GM18508 (cell line): Measurements from ENCODE around the gene MYZAP.
"Not testable (repeated sequence)": the region's sequence is repeated elsewhere in the genome, so short reads cannot be mapped to it uniquely, and the experiment has no call there.

Source experiments
- ATAC-seq: cut with Tn5 transposase; IDR thresholded peaks from one replicate; pipeline ENCODE4 v1.9.1; 2021; ENCODE audit warnings: moderate number of reproducible peaks; ENCODE audit not compliant: insufficient read depth, unreplicated experiment

The MYZAP gene

DNA sequence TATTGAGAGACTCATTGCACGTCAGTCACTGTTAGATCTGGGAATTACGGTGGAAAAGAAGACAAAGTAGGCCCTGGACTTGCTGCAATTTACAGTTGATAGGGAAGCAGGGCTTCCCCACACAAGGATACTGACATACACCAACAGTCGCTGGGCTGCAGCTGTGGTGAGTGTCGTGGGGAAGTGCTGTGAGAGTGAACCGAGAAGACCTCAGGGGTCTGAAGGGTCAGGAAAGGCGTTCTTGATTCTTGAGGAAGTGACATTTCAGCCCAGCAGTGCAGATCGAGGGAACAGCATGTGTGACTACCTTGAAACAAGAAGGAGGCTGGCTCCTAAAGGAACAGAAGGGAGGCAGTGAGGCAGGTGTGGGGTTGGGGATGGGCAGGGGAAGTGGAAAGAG, 22.5 kb downstream of the MYZAP start:
- no peak for ATAC-seq

DNA sequence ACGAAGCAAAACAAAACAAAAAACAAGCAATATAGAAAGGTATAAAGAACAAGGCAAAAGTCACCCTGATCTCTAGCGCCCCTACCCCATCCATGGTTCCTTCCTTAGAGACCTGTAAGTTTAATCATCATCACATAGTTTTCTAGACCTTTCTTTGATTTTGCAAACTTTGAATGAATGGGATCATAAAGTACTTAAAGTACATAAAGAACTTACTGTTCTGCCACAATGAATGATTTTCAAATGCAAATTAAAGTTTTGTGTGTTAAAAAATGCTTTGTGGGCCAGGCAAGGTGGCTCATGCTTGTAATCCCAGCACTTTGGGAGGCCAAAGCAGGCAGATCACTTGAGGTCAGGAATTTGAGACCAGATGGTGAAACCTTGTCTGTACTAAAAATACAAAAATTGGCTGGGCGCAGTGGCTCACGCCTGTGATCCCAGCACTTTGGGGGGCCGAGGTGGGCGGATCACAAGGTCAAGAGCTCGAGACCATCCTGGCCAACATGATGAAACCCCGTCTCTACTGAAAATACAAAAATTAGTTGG, 24.3 kb downstream of the MYZAP start:
- not testable (repeated sequence) for ATAC-seq

DNA sequence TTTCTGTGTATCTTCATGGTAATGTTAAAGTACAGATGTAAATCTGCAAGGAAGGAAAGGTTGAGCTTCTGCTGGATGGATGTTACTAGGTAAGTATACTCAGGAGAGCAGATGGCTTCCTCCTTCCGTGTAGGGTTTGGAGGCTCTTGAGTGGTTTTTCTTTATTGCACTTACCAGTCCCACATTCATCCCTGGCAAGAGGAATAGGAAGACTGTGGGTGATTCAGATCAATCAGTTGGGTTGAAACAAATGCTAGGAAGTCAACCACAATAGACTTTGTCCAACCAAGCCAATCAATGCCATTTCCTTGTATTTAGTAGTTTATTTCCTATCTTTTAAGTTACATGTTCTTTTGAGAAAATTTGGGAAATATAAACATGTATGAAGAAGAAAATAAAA, 26.6 kb downstream of the MYZAP start:
- no peak for ATAC-seq

DNA sequence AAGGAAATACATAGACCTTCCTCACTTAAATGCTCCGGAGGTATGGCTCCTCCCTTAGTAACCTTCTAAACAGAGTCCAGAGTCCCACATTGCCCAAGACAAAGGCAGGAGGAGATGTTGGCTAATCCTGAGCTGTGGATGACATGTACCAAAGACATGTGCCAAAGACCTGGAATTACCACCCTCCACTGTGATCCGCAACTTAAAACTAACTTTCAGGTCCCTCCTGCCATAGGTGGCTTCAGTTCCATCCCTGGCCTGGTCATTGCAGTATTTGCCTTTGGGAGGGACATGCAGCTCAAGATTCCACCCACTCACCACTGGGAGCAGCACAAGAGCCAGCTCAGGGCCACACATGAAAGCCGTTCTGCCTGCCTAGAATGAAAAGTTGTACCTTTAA, 28.0 kb downstream of the MYZAP start:
- ATAC-seq = no peak

DNA sequence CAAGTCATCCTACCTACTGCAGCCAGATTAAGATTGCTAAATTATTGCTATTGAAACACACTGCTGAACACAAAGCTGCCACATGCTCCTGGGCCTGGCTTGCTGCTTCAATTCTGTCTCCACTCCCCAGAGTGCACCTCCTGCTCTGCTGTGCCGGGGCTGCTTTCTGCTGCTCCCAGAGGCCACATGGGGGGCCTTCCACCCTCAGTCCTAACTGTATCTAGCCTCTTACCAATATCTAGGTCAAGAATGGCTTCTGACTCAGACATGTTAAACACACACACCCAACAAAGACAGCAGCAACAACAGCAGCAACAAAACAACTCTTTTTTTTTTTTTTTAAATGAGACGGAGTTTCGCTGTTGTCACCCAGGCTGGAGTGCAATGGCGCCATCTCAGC, 33.0 kb downstream of the MYZAP start:
- no peak for ATAC-seq

DNA sequence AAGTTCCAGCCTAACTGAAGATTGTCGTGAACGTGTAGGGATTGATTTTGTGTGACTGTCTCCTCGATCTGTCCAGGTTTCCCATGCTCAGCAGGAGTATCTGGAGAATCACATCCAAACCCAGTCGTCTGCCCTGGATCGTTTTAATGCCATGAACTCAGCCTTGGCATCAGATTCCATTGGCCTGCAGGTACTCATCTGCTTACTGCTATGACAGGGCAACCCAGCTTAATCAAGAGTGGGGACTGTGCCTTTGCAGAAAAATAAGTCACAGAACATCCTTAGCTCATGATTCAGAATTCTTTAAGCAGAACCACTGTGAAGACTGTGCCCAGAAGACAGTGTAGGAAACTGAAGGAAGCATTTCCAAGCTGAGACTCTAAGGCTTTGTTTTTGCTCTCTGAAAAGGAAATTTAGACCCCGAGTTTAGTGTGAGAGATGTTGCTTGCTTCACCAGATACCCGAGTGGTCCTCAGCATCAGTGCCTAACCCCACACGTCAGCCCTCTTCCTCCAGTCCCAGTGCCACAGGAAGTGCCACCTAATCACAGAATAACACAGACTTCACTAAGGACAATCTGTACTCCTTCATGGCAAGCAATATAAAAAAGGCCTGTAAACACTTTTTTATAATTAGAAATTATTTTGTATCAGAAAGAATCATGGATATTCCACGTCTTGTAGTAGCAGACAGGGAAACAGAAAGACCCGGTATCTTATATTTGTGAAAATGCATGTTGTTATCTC, 34.2 kb downstream of the MYZAP start:
- ATAC-seq = no peak

DNA sequence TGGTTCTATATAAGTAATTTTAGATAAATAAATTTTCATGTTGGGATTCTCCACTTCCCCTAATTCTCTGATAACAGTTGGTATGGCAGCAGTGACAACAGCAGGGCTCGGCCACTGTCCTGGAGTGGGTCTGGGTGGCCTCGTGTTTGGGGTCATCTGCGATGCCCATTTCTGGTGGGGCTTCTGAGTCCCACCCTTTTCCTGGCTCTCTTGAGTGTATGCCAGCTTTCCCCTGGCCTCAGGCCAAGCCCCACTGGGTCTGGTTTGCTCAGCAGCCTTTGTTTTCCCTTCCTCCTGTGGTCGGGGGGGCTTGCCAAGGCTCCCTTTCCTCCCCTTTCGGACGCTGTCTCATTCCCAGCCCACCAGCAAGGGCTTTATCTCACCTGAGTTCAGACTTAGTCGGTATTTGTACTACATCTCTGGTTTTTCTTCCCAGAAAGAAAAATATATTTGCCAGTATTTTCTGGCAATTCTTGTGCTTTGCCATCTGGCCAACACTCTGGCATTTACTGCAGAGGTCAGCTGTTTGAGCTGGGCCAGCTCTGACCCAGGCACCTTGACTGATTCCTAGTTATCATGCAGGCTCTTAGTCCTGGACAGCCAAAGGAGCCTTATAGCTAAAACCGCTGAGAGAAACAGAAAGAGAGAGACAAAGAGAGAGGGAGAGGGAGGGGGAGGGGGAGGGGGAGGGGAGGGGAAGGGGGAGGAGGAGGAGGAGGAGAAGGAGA, 35.2 kb downstream of the MYZAP start:
- ATAC-seq = no peak

DNA sequence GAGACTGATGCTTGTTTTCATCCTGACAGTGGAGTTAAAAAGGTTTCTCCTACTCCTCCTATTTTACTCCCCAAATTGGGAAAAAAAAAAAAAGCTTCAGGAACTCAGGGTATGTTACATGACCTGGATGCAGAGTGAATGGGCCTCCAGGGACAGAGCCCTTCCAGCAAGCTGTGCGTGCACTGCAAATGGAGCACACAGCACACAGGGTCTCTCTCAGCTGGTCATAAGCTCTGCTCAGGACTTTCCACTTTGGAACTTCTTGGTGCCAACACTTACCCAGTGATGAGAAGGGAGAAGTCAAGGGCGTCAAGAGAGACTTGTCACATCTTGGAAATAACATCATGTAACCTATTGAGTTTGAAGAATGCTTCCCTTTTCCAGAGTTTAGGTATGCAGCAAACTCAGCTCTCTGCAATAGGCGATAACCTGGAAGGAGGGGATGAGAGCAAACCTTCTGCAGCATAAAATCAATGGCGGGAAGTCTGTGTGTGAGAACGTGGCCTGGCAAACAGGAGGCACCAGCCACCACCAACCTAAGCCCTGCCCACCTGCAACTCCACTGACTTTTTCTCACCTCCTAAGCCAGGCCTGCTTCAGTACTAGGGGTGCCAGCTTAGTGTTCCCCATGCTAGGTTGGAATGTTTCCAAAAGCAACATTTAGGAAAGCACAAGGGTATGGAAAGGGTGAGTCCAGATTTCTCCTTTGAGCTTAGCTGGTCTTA, 39.8 kb downstream of the MYZAP start:
- ATAC-seq = no peak

DNA sequence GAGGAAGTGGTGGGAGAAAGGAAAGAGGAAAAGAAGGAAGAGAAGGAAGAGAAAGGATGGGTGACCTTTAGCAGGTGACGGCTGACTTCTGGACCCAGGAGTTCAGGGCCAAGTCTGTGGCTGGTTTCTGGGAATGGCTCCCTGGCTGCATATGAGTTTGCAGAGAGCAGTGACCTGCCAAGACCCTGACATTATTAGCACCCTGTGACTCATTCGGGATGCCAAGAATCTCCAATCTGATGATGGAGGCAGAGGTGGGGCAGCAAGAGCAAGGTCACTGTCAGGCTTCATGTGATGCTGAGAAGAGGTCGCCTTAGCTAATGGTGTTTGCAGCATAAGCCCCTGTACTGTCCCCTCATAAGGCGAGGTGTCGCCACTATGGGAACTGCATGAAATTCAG, 42.6 kb downstream of the MYZAP start:
- no peak for ATAC-seq

DNA sequence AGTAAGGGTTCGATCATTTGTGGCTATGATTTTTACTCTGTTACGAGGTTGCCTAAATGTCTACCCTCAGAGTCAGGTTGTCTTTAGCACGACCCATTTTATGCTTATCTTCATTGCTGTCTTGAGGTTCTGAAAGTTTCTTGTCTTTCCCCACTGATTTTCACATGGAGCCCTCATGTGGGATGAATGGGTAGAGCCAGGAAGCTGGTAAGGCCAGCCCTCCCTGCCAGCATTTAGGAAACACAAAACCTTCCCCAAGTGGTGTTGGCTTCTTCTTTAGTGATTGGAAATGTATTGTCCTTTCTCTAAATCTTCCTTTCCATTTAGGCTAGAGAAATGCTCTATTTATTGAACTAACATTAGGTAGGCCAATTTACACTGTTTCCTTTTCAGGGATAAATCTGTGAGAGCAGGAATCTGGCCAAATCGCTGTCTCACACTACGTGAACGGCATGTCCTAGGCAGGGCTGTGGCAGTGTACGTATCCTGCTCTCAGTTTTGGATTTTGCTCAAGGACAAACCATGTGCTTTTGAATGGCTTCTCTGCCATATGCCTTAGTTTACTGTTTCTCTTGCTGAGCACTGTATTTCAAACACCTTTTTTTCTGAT, 43.7 kb downstream of the MYZAP start:
- ATAC-seq = no peak

DNA sequence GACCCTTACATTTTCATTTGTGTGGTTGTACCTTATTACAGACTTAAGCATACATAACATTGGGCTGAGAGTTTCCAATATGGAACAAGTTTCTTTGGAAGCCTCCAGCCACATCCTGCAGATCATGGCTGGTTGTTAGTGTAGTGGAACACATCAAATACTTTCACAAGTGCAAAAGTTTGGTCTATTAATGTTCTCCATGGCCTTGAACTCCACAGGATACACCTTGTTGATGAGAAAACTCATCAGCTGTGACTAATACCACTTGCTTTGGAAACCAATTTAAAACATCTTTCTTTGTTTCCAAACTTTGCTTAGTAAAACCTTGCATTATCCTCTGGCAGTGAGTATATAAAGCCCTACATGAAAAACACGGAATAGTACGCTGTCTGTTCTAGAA, 46.1 kb downstream of the MYZAP start:
- no peak for ATAC-seq

DNA sequence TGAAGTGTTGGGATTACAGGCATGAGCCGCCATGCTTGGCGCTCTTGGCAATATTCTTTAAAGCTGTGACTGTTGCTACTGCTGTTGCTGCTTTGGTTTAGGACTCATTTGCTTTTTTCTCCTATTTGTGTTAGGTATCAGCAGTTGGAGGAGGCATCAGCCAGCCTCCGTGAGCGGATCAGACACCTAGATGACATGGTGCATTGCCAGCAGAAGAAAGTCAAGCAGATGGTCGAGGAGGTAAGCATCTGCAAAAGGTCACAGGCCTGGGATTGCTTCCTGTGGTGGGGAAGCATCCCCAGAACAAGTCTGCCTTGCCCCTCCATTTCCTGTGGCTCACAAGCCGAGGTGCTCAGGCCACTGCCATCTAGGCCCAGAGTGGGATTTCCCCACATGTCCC, 47.6 kb downstream of the MYZAP start:
- ATAC-seq = no peak

DNA sequence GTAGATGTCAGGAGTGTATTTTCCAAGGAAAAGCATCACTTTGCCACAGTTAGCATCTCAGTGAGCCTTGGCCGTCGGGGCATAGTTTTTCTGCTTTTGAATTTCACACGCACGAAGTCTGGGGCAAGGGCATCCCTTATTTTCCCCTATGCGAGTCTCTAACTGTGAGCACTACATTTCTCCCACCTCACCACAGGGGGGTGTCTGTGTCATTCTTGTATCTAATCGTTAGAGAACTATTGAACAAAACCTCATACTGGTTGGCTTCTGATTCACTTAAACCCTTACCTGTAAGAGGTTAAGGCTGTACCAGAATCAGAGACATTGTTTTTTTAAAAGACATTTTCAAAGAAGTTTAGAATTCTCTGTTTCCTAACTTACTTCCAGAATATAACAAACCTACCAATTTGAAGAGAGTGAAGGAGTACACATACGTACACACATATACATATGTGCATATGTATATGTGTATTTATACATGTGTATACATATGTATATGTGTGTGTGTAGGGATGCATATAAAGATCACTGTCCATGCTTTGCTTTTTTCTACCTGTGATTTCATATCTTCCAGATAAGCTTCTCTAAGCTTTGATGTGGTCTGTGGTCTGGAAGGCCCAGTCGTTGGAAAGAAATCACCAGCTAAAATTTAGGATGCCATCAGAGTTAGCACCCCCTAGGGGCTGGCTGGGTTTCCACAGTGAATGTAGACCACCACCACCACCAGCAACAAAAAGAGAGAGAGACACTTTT, 49.4 kb downstream of the MYZAP start:
- no peak for ATAC-seq

DNA sequence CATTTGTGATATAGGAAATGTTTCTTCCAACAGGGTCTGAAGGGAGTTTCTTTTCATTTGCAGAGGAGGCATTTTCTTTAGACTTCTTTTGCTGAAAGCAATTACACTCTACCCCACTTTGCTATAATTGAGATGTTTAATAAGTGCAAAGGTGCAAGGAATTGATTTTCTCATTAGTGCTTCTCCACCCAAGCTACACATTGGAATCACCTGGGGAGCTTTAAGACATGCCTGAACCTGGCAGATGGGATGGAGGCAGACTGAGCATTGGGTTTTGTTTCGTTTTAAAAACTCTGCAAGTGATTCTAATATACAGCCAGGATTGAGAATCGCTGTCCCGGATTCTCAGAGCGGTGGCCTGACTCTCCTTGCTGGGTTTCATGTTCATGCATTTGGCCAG, 52.1 kb downstream of the MYZAP start:
- no peak for ATAC-seq

DNA sequence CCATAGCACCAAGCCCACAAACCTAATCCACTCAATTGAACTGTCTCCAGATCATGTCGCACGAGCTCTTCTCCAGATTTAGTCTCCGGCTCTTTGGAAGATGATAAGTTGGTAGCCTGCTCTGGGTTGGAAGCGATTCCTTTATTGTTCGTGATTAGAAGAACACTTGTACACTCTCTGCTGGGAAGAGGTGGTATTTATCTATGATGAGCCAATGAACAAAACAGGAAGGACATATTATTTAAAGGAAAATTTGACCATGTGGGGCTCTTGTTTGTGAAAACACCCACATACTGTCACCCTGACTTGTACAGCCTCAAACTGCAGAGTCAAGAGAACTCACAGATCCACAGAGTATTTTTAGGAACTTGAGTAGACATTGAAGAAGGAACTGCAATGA, 54.4 kb downstream of the MYZAP start:
- ATAC-seq = no peak

DNA sequence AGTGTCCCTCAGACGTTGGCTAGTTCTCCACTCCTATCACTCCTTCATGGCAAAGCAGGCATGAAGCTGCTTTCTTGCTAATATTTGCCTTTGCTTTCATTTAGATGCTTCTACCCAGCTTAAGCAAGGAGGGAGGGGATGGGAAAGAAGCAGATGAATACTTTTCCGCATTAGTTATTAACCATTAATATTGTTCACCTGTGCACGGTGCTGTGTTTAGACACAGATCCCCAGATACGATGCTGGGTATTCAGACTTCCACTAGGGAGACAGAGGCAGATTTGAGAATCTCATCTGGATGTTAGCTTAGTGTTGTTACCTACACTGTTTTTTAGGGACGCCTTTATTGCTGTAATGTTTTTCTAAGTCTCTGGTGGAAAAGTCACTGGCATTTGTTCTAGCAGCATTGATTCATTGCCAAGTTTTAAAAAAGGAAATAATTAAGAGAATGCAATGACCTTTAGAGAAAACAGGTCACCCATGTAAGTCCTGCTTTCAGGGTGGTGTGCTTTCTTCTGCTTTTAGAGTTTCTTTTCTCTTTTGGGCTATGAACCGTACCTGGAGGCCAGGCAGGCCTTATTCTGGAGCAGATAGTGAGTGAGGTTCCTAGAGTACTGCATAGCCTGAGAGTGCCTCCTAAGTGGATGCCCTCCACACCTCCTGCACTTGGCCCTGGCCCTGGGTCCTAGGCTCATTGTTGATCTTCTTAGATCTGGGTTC, 55.5 kb downstream of the MYZAP start:
- no peak for ATAC-seq

DNA sequence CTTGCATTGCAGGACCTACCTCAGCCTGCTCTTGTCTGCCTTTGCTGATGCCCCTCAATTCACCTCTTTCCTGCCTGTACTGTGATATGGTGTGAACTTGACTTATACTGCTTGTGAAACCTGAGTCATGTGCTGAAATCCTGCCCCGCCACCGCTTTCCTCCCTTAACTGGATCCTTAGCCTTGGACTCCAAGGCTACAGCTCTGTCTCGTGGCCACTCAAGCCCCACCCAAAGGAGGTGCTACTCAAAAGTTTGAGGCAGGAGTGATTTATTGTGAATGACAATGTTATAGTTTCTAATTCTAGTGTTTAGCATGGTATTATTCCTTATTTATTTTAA, 56.1 kb downstream of the MYZAP start:
- ATAC-seq = no peak

DNA sequence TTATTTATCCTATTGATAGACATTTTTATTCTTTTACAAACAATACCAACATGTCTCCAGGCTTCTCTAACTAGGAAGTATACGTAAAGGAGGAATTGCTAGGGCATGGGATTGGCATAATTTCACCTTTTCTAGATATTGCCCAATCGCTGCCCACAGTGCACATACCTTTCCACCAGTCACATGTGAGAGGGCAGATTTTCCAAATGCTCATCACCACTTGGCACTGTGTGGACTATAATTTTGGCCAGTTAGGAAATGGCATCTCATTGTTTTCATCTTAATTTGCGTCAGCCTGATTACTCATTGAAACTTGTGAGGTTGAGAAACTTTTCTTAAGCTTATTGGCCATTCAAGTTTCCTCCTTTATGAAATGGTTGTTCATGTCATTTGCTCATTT, 57.4 kb downstream of the MYZAP start:
- ATAC-seq = no peak

DNA sequence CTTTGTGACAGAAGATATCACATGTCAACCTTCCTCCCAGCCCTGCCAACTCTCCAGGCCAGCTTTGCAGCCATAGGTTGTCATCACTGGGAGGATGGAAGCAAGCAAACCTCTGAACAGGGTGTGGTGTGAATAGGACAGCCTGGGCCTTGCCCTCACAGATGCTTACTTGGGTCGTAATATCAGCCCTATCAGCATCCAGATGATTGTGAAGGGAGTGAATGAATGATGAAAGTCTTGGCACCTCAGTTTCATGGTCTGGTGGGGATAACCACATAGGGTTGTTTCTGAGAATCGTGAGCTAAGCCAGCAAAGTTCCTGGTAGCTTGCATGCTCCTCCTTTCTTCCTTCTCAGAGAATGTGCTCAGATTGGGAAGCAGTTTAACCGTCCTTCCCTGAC, 59.7 kb downstream of the MYZAP start:
- ATAC-seq = no peak

DNA sequence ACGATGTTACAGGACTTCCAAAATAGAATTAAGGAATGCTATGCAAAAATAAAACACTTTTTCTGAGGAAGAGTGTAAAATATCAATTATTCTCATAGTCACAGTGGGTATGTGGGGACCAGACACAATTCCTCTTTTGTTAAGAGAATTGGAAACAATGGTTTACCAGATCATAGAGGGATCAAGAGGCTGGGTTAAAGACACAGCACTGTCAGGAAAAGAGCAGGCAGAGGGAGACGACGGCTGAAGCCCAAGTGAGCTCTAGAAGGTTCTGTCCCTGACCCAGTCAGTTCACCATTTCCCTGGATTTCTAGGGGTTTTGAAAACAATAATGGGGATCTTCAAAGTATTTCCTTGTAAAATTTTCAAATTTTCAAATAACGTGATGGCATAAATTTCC, 60.8 kb downstream of the MYZAP start:
- no peak for ATAC-seq
